Measurements from ENCODE around the gene KRTAP10-1. TPM values are rescaled to one million over a fixed set of nuclear protein-coding genes. Genes with fewer than 3 reads are reported as not detected.
"Not testable (repeated sequence)": the region's sequence is repeated elsewhere in the genome, so short reads cannot be mapped to it uniquely, and the experiment has no call there.

The KRTAP10-1 gene
- total RNA-seq = not detected
- long read RNA-seq = 0 reads

GRCh38 chr21:44539991-44540666 lies at the start of gene KRTAP10-1:
Gene KRTAP10-1, minus strand, starts transcription at chr21:44540195. Its CDS starts 45 bp downstream, at chr21:44540150.
- intact Hi-C loops (cut with DNase I) = no loop called here
- DNase-seq (no peak), ATAC-seq (no peak)

- DNase-seq (no peak), ATAC-seq (no peak)
- intact Hi-C loops (cut with DNase I) = no loop called here
Measured at GRCh38 chr21:44589094-44589493, 49.1 kb upstream of the KRTAP10-1 start.

GRCh38 chr21:44585892-44586291 lies 45.9 kb upstream of the KRTAP10-1 start:
- ATAC-seq = no peak
- no peak for DNase-seq
- intact Hi-C loops (cut with DNase I) = no loop called here

- DNase-seq = no peak
- intact Hi-C loops (cut with DNase I) = no loop called here
Measured at GRCh38 chr21:44583800-44584147, 43.8 kb upstream of the KRTAP10-1 start.

GRCh38 chr21:44583089-44583799 lies 43.2 kb upstream of the KRTAP10-1 start:
- intact Hi-C loops (cut with DNase I) = no loop called here
- DNase-seq = no peak

More at GRCh38 chr21:44583800-44584147, 43.8 kb upstream of the KRTAP10-1 start:
- no peak for ATAC-seq

GRCh38 chr21:44582055-44582454 lies 42.1 kb upstream of the KRTAP10-1 start:
- intact Hi-C loops (cut with DNase I) = no loop called here
- DNase-seq = no peak
- no peak for ATAC-seq

More at GRCh38 chr21:44583089-44583799, 43.2 kb upstream of the KRTAP10-1 start:
- peak in 1 of 2 donors; percentile 77 for ATAC-seq

GRCh38 chr21:44581158-44581557 lies 41.2 kb upstream of the KRTAP10-1 start:
- intact Hi-C loops (cut with DNase I) = no loop called here
- ATAC-seq (no peak), DNase-seq (no peak)

GRCh38 chr21:44580231-44580821 lies 40.3 kb upstream of the KRTAP10-1 start, which contains the start of gene KRTAP10-5:
Gene KRTAP10-5, minus strand, starts transcription at chr21:44580604. Its CDS starts 26 bp downstream, at chr21:44580578.
- intact Hi-C loops (cut with DNase I); ATAC-seq; DNase-seq: not testable (repeated sequence)

- no peak for DNase-seq
- no peak for ATAC-seq
- intact Hi-C loops (cut with DNase I) = no loop called here
Measured at GRCh38 chr21:44579833-44580144, 39.8 kb upstream of the KRTAP10-1 start.

- ATAC-seq = no peak
Measured at GRCh38 chr21:44579056-44579832, 39.2 kb upstream of the KRTAP10-1 start.

GRCh38 chr21:44578371-44579055 lies 38.5 kb upstream of the KRTAP10-1 start:
- no peak for ATAC-seq
- intact Hi-C loops (cut with DNase I) = no loop called here
- DNase-seq = no peak

More at GRCh38 chr21:44579056-44579832, 39.2 kb upstream of the KRTAP10-1 start:
- intact Hi-C loops (cut with DNase I) = no loop called here
- no peak for DNase-seq

GRCh38 chr21:44576025-44576420 lies 36.0 kb upstream of the KRTAP10-1 start:
- DNase-seq = no peak
- ATAC-seq = no peak
- intact Hi-C loops (cut with DNase I) = no loop called here

- DNase-seq (no peak), ATAC-seq (no peak)
- intact Hi-C loops (cut with DNase I) = no loop called here
Measured at GRCh38 chr21:44575307-44576024, 35.5 kb upstream of the KRTAP10-1 start.

GRCh38 chr21:44574457-44575306 lies 34.7 kb upstream of the KRTAP10-1 start:
- no peak for DNase-seq

GRCh38 chr21:44573630-44574456 lies 33.8 kb upstream of the KRTAP10-1 start, which contains the start of gene KRTAP10-4:
Gene KRTAP10-4, plus strand, starts transcription at chr21:44573729. Its CDS starts 30 bp downstream, at chr21:44573759.
- ATAC-seq; intact Hi-C loops (cut with DNase I); DNase-seq: not testable (repeated sequence)

More at GRCh38 chr21:44574457-44575306, 34.7 kb upstream of the KRTAP10-1 start:
- ATAC-seq = no peak
- intact Hi-C loops (cut with DNase I) = no loop called here

GRCh38 chr21:44572959-44573583 lies 33.1 kb upstream of the KRTAP10-1 start:
- intact Hi-C loops (cut with DNase I) = no loop called here
- no peak for ATAC-seq
- no peak for DNase-seq

Data from left cardiac atrium (tissue), 4 donors.